HCT116 (cell line): ENCODE results near the gene C4A. TPM values are rescaled to one million over a fixed set of nuclear protein-coding genes. Genes with fewer than 3 reads are reported as not detected.
"Not testable (repeated sequence)": the region's sequence is repeated elsewhere in the genome, so short reads cannot be mapped to it uniquely, and the experiment has no call there.

Source experiments
- ATAC-seq: fragments of 200-7000 bp; cut with Tn5 transposase; 2 replicates; pipeline ENCODE4 v1.9.1; 2020; ENCODE audit warnings: mild to moderate bottlenecking, moderate library complexity
- BruUV-seq: library from RNA; stranded (reverse); fragments of 400-500 nt; replicated peaks from 2 replicates; lab custom pipeline; 2021; lab: Mats Ljungman, UMichigan
- CTCF ChIA-PET: fragments of 300-600 bp; sonication (Branson Sonifier 250); formaldehyde crosslinking; loops from one replicate; lab custom pipeline; 2021; ENCODE audit warnings: antibody characterized with exemption; lab: Charles Lee
- POLR2A ChIA-PET: fragments of 300-600, 350-600 bp; sonication (Branson Sonifier 250); formaldehyde crosslinking; loops from one replicate; lab custom pipeline; 2021; ENCODE audit warnings: antibody characterized with exemption; lab: Charles Lee
- RAD21 ChIA-PET, 2 experiments: fragments of 300-600 bp; sonication (Branson Sonifier 250); formaldehyde crosslinking; loops; one replicate each; lab custom pipeline; 2023; ENCODE audit warnings: low total read pairs in 2 of 2; ENCODE audit not compliant: uncharacterized antibody in 2 of 2, unreplicated experiment in 2 of 2, low non-redundant PET in 1 of 2; lab: Charles Lee
- DNase-seq: peaks from one replicate; pipeline ENCODE4 v3.0.0-alpha.2; 2010; ENCODE audit warnings: low read depth, low spot score
- H2AFZ ChIP-seq: fragments of 200-600 bp; shearing (Covaris generic), sonication (generic); 2 replicates; pipeline ENCODE4 v1.6.1; 2017; ENCODE audit warnings: low read depth, mixed run types, mixed read lengths, antibody characterized with exemption, low read length; ENCODE audit not compliant: poor library complexity, severe bottlenecking
- H3K27ac ChIP-seq: 2 replicates; pipeline ENCODE4 v1.5.1; 2012; ENCODE audit warnings: low read depth, low read length
- H3K27me3 ChIP-seq: fragments of 200-600 bp; sonication (generic); 2 replicates; pipeline ENCODE4 v1.6.1; 2016; ENCODE audit warnings: mixed run types, low read length, mixed read lengths; ENCODE audit not compliant: insufficient read depth
- H3K36me3 ChIP-seq, 2 experiments: fragments of 200-500 bp in 1 of 2; fragments of 200-600 bp in 1 of 2; sonication (Bioruptor generic) in 1 of 2; sonication (generic) in 1 of 2; 2 replicates each; pipeline versions ENCODE4 v1.5.1 to v1.6.1; 2014 to 2016; ENCODE audit warnings: low read length in 2 of 2, inconsistent platforms in 1 of 2, mixed read lengths in 1 of 2, mixed run types in 1 of 2; ENCODE audit not compliant: insufficient read depth in 2 of 2, control insufficient read depth in 1 of 2
- H3K4me1 ChIP-seq, 2 experiments: fragments of 200-600 bp in 1 of 2; sonication (generic) in 1 of 2; 2 replicates each; pipeline versions ENCODE4 v1.5.1 to v1.6.1; 2012 to 2017; ENCODE audit warnings: low read length in 2 of 2, inconsistent platforms in 1 of 2, mild to moderate bottlenecking in 1 of 2, mixed read lengths in 1 of 2, mixed run types in 1 of 2, moderate library complexity in 1 of 2; ENCODE audit not compliant: insufficient read depth in 2 of 2, control insufficient read depth in 1 of 2
- H3K4me2 ChIP-seq: fragments of 200-600 bp; sonication (generic); 2 replicates; pipeline ENCODE4 v1.6.1; 2017; ENCODE audit warnings: mixed run types, low read length, mixed read lengths
- H3K4me3 ChIP-seq, 2 experiments: fragments of 200-600 bp in 1 of 2; sonication (generic) in 1 of 2; replicated peaks in 1 of 2; 2 replicates each; pipeline ENCODE4 v1.5.1; 2011 to 2016; ENCODE audit warnings: low read length in 2 of 2, control low read depth in 1 of 2, low read depth in 1 of 2, mild to moderate bottlenecking in 1 of 2, mixed read lengths in 1 of 2, mixed run types in 1 of 2
- H3K79me2 ChIP-seq: fragments of 200-600 bp; sonication (generic); 2 replicates; pipeline ENCODE4 v1.6.1; 2017; ENCODE audit warnings: mild to moderate bottlenecking, mixed run types, low read length, moderate library complexity, mixed read lengths; ENCODE audit not compliant: insufficient read depth
- H3K9ac ChIP-seq: fragments of 200-600 bp; sonication (generic); 2 replicates; pipeline ENCODE4 v1.6.1; 2016; ENCODE audit warnings: low read length, mixed read lengths
- H3K9me2 ChIP-seq: fragments of 200-600 bp; sonication (generic), shearing (Covaris generic); 2 replicates; pipeline ENCODE4 v1.6.1; 2017; ENCODE audit warnings: mixed run types, mild to moderate bottlenecking, moderate library complexity; ENCODE audit not compliant: insufficient read depth
- H3K9me3 ChIP-seq, 2 experiments: fragments of 200-500 bp in 1 of 2; fragments of 200-600 bp in 1 of 2; sonication (Bioruptor generic) in 1 of 2; sonication (generic) in 1 of 2; 2 replicates each; pipeline ENCODE4 v1.6.1; 2014 to 2017; ENCODE audit warnings: low read length in 2 of 2, mixed read lengths in 2 of 2, inconsistent platforms in 1 of 2, low read depth in 1 of 2, mild to moderate bottlenecking in 1 of 2, mixed run types in 1 of 2, moderate library complexity in 1 of 2; ENCODE audit not compliant: control insufficient read depth in 1 of 2, insufficient read depth in 1 of 2
- H4K20me1 ChIP-seq: fragments of 200-600 bp; sonication (generic), shearing (Covaris generic); 2 replicates; pipeline ENCODE4 v1.6.1; 2017; ENCODE audit warnings: mixed run types, mild to moderate bottlenecking, moderate library complexity; ENCODE audit not compliant: insufficient read depth
- intact Hi-C: fragments of 100-400 bp; cut with micrococcal nuclease; formaldehyde crosslinking; loops from 2 replicates; pipeline ENCODE4 v1.10.0; 2022
- total RNA-seq: library from RNA; stranded (reverse); gene quantifications from one replicate; pipeline ENCODE4 v1.2.1, GENCODE V29; 2021; ENCODE audit not compliant: unreplicated experiment

C4A gene
- total RNA-seq, 1 experiment from 2014 or later = 5.1 TPM

GRCh38 chr6:32029553-32029952 lies 47.7 kb downstream of the C4A start:
- BruUV-seq, CTCF ChIA-PET, RAD21 ChIA-PET, H3K27me3 ChIP-seq, H3K9me2 ChIP-seq, H3K4me2 ChIP-seq, DNase-seq, H3K36me3 ChIP-seq, H4K20me1 ChIP-seq, H3K9ac ChIP-seq, H3K79me2 ChIP-seq, POLR2A ChIA-PET, intact Hi-C loops, H3K9me3 ChIP-seq, H3K4me1 ChIP-seq, H3K27ac ChIP-seq, H3K4me3 ChIP-seq, ATAC-seq, H2AFZ ChIP-seq: not testable (repeated sequence)

DNA sequence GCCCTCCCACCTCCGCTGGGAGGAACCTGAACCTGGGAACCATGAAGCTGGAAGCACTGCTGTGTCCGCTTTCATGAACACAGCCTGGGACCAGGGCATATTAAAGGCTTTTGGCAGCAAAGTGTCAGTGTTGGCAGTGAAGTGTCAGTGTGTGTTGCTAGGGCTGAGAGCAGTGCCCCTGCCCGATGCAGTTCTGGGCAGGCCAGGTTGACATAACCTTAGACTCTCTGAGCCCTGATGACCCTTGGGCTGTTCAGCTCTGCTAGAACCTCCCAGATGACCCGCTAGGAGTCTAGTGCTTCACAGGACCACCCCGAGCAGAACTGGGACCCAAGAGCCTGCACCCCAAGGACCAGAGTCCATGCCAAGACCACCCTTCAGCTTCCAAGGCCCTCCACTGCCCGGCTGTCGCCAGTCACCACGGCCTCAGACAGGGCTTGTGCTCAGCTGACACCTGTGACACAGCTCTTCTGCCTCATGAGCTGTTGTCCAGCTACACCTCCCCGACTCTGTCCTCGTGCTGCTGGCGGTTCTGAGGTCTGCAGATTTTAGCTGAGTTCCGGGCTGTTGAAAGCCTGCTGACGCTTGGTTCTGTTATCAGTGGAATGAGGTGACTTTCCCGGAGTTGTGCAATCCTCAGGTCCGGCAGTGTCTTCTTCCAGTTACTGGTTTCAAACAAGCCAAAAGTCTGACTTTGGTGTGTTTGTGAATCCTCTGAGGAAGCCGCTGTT lies 53.6 kb downstream of the C4A start:
- H3K4me3 ChIP-seq, H2AFZ ChIP-seq, ATAC-seq, H3K27me3 ChIP-seq, BruUV-seq, intact Hi-C loops, H4K20me1 ChIP-seq, H3K27ac ChIP-seq, CTCF ChIA-PET, H3K9me3 ChIP-seq, H3K9ac ChIP-seq, POLR2A ChIA-PET, H3K79me2 ChIP-seq, DNase-seq, H3K4me1 ChIP-seq, H3K36me3 ChIP-seq, H3K4me2 ChIP-seq, H3K9me2 ChIP-seq, RAD21 ChIA-PET: not testable (repeated sequence)

- DNase-seq, H3K4me3 ChIP-seq, H3K27ac ChIP-seq, H2AFZ ChIP-seq, ATAC-seq, H3K9me2 ChIP-seq, H3K4me1 ChIP-seq, H4K20me1 ChIP-seq, H3K36me3 ChIP-seq, intact Hi-C loops, H3K9me3 ChIP-seq, H3K79me2 ChIP-seq, RAD21 ChIA-PET, CTCF ChIA-PET, H3K27me3 ChIP-seq, H3K4me2 ChIP-seq, H3K9ac ChIP-seq, POLR2A ChIA-PET, BruUV-seq: not testable (repeated sequence)
Observed at GRCh38 chr6:32037136-32037535, 55.3 kb downstream of the C4A start.

DNA sequence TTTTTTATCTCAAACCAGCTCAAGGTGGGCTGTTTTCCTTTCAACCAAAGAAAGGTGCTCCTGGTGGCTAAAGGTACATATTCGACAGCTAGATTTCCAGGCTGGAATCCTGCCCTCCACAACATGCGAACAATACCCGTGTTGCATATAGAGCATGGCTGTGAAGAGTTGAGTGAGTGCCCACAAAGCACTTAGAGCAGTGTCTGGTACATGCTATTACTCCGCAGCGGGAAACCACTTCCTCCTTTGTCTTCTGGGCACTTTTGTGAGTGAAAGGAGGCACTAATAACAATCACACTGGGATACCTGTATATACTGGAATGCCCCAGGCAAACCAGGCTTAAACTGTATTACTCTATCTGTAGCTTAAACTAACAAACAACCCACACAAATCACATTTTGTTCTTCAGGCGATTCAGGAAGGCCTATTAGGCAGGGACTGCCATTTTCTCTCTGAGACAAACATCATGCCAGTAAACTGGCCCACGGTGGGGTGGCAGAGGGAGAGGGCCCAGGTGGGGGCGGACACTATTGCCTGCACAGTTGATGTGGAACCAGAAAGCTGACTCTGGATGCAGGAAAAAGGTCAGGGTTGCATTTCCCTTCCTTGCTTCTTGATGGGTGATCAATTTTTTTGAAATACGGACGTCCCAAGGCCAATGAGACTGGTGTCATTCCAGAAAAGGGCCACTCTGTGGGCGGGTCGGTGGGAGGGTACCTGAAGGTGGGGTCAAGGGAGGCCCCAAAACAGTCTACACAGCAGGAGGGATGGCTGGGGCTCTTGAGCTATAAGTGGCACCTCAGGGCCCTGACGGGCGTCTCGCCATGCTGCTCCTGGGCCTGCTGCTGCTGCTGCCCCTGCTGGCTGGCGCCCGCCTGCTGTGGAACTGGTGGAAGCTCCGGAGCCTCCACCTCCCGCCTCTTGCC lies 56.0 kb downstream of the C4A start, which contains the start of gene CYP21A2:
Gene CYP21A2, plus strand, starts transcription at position 818 of the 927 bp plus-strand sequence. Its CDS starts 8 bp downstream, at position 826.
- BruUV-seq, H3K79me2 ChIP-seq, H3K4me2 ChIP-seq, CTCF ChIA-PET, POLR2A ChIA-PET, H3K4me3 ChIP-seq, H3K9me3 ChIP-seq, H3K27me3 ChIP-seq, H3K4me1 ChIP-seq, RAD21 ChIA-PET, H3K9me2 ChIP-seq, H3K27ac ChIP-seq, H4K20me1 ChIP-seq, H2AFZ ChIP-seq, DNase-seq, H3K36me3 ChIP-seq, intact Hi-C loops, H3K9ac ChIP-seq: not testable (repeated sequence)
- ATAC-seq = peak; percentile 54
